ENCODE data around the gene DAPK1. TPM values are rescaled to one million over a fixed set of nuclear protein-coding genes. Genes with fewer than 3 reads are reported as not detected.

DAPK1 gene
- total RNA-seq, 1 donor from 2014 or later, result 24.6 TPM

GRCh38 chr9:87587356-87587745 lies 89.7 kb downstream of the DAPK1 start:
- peaks cover 4% of the 10 kb centered on the region for H3K4me1 ChIP-seq
- TF ChIP-seq POLR2A (IDR thresholded peaks at IDR 0.05) (no peak), POLR2AphosphoS5 (IDR thresholded peaks at IDR 0.05; ENCODE audit: insufficient read depth in 1 of 2, low read depth in 1 of 2) (no peak)
- intact Hi-C loops (cut with DNase I), result no loop called here

GRCh38 chr9:87587864-87588263 lies 90.2 kb downstream of the DAPK1 start:
- Histone ChIP-seq H3K4me1 (peaks cover 9% of the 10 kb centered on the region), H3K27me3 (no peaks in the 10 kb centered on the region), H3K27ac (no peak overlapping the region), H3K4me3 (no peak overlapping the region), H3K36me3 (no peaks in the 10 kb centered on the region), H3K9me3 (no peaks in the 10 kb centered on the region)
- DNase-seq (ENCODE audit: extremely low spot score in 2 of 2), result no peak
- TF ChIP-seq POLR2AphosphoS5 (IDR thresholded peaks at IDR 0.05; ENCODE audit: insufficient read depth in 1 of 2, low read depth in 1 of 2) (no peak), POLR2A (IDR thresholded peaks at IDR 0.05) (no peak), CTCF (IDR thresholded peaks at IDR 0.05) (no peak)
- intact Hi-C loops (cut with DNase I), result no loop called here

More at GRCh38 chr9:87587356-87587745, 89.7 kb downstream of the DAPK1 start:
- DNase-seq (ENCODE audit: extremely low spot score in 2 of 2), result no peak
- no peak overlapping the region for H3K4me3 ChIP-seq
- no peaks in the 10 kb centered on the region for H3K36me3 ChIP-seq
- H3K27me3 ChIP-seq, result no peaks in the 10 kb centered on the region
- no peaks in the 10 kb centered on the region for H3K9me3 ChIP-seq
- no peak overlapping the region for H3K27ac ChIP-seq

- Histone ChIP-seq H3K9me3 (no peaks in the 10 kb centered on the region), H3K36me3 (no peaks in the 10 kb centered on the region), H3K27ac (no peak overlapping the region), H3K4me3 (no peak overlapping the region), H3K27me3 (no peaks in the 10 kb centered on the region), H3K4me1 (peaks cover 12% of the 10 kb centered on the region)
- DNase-seq (ENCODE audit: extremely low spot score in 2 of 2), result no peak
- intact Hi-C loops (cut with DNase I), result no loop called here
- TF ChIP-seq POLR2AphosphoS5 (IDR thresholded peaks at IDR 0.05; ENCODE audit: insufficient read depth in 1 of 2, low read depth in 1 of 2), result no peak
- no peak for TF ChIP-seq CTCF (IDR thresholded peaks at IDR 0.05)
- no peak for TF ChIP-seq POLR2A (IDR thresholded peaks at IDR 0.05)
Measured at GRCh38 chr9:87588339-87588738, 90.7 kb downstream of the DAPK1 start.

GRCh38 chr9:87590996-87591395 lies 93.3 kb downstream of the DAPK1 start:
- intact Hi-C loops (cut with DNase I), result no loop called here
- Histone ChIP-seq H3K36me3 (no peaks in the 10 kb centered on the region), H3K4me3 (no peak overlapping the region), H3K9me3 (no peaks in the 10 kb centered on the region), H3K27me3 (no peaks in the 10 kb centered on the region), H3K4me1 (peaks cover 12% of the 10 kb centered on the region), H3K27ac (no peak overlapping the region)
- TF ChIP-seq POLR2A (IDR thresholded peaks at IDR 0.05), result no peak
- no peak for TF ChIP-seq POLR2AphosphoS5 (IDR thresholded peaks at IDR 0.05; ENCODE audit: insufficient read depth in 1 of 2, low read depth in 1 of 2)
- TF ChIP-seq CTCF (IDR thresholded peaks at IDR 0.05), result no peak
- DNase-seq (ENCODE audit: extremely low spot score in 2 of 2), result no peak

- H3K4me3 ChIP-seq, result no peak overlapping the region
- H3K27ac ChIP-seq, result no peak overlapping the region
- intact Hi-C loops (cut with DNase I), result no loop called here
- no peak for DNase-seq (ENCODE audit: extremely low spot score in 2 of 2)
- no peaks in the 10 kb centered on the region for H3K36me3 ChIP-seq
- H3K27me3 ChIP-seq, result no peaks in the 10 kb centered on the region
- H3K4me1 ChIP-seq, result peaks cover 12% of the 10 kb centered on the region
- H3K9me3 ChIP-seq, result no peaks in the 10 kb centered on the region
- TF ChIP-seq CTCF (IDR thresholded peaks at IDR 0.05) (no peak), POLR2AphosphoS5 (IDR thresholded peaks at IDR 0.05; ENCODE audit: insufficient read depth in 1 of 2, low read depth in 1 of 2) (no peak), POLR2A (IDR thresholded peaks at IDR 0.05) (no peak)
Measured at GRCh38 chr9:87592554-87593358, 95.1 kb downstream of the DAPK1 start.

Data from vagina (tissue), 2 donors.